ENCODE measurements around the gene CCL21. TPM values are rescaled to one million over a fixed set of nuclear protein-coding genes. Genes with fewer than 3 reads are reported as not detected.

CCL21 gene
- total RNA-seq, 2 experiments from 2014 or later: not detected

GRCh38 chr9:34694811-34695210, 15.1 kb downstream of the CCL21 start:
- no peak for DNase-seq
- ChIA-PET CTCF (no interaction called here), POLR2A (no interaction called here)

GRCh38 chr9:34693560-34693959, 16.4 kb downstream of the CCL21 start:
- no peaks in the 10 kb centered on the region for H3K4me1 Mint-ChIP-seq
- ChIA-PET POLR2A (no interaction called here), CTCF (interaction anchor here (0.6 kb wide), 1 partner anchor 9 kb away, joined by 3 read pairs; no protein-coding TSS in a partner anchor)
- DNase-seq: no peak
- no peak overlapping the region for H3K4me3 Mint-ChIP-seq
- no peaks in the 10 kb centered on the region for H3K9me3 Mint-ChIP-seq
- H3K27ac Mint-ChIP-seq: no peak overlapping the region
- no peaks in the 10 kb centered on the region for H3K36me3 Mint-ChIP-seq (ENCODE audit: low read depth)
- peaks cover 2% of the 10 kb centered on the region for H3K27me3 Mint-ChIP-seq

More at GRCh38 chr9:34694811-34695210, 15.1 kb downstream of the CCL21 start:
- H3K9me3 Mint-ChIP-seq: no peaks in the 10 kb centered on the region
- H3K4me3 Mint-ChIP-seq: no peak overlapping the region
- no peak overlapping the region for H3K27ac Mint-ChIP-seq
- no peaks in the 10 kb centered on the region for H3K4me1 Mint-ChIP-seq
- H3K36me3 Mint-ChIP-seq (ENCODE audit: low read depth): no peaks in the 10 kb centered on the region
- H3K27me3 Mint-ChIP-seq: peaks cover 9% of the 10 kb centered on the region

GRCh38 chr9:34691936-34692315, 18.0 kb downstream of the CCL21 start:
- Mint-ChIP-seq H3K36me3 (ENCODE audit: low read depth) (no peaks in the 10 kb centered on the region), H3K27ac (no peak overlapping the region), H3K27me3 (no peaks in the 10 kb centered on the region), H3K4me3 (no peak overlapping the region), H3K4me1 (no peaks in the 10 kb centered on the region), H3K9me3 (no peaks in the 10 kb centered on the region)
- CTCF ChIA-PET: interaction anchor here (0.9 to 1.2 kb wide), 2 partner anchors 9 to 11 kb away, joined by 3 to 5 read pairs; no protein-coding TSS in a partner anchor
- POLR2A ChIA-PET: no interaction called here
- no peak for DNase-seq

DNA sequence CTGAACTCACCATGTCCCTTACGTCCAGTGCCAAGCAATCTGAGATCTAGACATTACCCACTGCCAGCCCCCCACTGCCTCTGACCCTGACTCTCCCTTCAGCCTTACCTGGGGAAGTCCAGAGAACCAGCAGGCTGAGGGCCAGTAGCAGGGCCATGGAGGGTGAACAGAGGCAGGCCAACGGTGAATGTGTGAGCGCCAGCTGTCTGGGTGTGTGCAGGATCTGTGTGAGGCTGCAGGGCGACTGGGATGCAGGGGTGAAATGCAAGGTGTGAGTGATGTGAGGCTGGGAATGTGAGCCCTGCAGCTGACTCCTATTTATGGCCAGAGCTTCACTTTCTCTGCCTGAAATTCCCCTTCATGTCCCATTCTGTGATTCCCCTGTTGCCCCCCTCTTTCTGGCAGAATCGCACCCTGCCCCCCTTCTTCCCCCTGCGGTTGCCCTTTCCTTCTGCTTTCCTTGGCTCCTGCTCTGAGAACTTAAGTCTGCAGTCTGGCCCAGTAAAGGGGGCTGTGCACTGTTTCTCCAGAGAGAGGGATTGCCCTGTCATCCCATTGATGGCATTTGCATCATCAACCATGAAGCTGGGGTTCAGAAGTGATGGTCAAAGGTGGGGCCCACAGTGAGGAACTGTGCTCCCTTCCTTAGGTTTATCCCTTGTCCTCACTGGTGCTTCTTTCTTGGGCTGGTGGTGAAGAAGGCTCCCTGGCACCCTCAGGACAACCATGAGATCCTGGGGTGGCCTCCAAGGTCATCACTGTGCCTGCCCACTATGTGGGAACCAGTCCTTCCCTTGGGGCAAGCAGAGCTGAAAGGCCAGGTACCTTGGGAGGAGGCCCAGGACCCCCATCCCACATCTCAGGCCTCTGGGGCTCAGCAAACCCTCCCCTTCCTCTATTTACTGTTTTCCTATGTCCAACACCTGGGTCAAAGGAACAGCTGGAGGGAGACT, 18.7 kb downstream of the CCL21 start, which contains the start of gene CCL19:
CCL19 (minus strand) TSS at position 294 of the 953 bp plus-strand sequence; CDS start at position 157, 137 bp downstream.
- CTCF ChIA-PET: interaction anchor here (0.9 to 1.2 kb wide), 2 partner anchors 9 to 11 kb away, joined by 3 to 5 read pairs; no protein-coding TSS in a partner anchor
- no peak within 1 kb of the TSS for H3K4me3 Mint-ChIP-seq
- H3K36me3 Mint-ChIP-seq (ENCODE audit: low read depth): no peaks in the 10 kb centered on the region
- POLR2A ChIA-PET: no interaction called here
- H3K4me1 Mint-ChIP-seq: no peaks in the 10 kb centered on the region
- H3K27ac Mint-ChIP-seq: no peak within 1 kb of the TSS
- no peaks in the 10 kb centered on the region for H3K27me3 Mint-ChIP-seq
- H3K9me3 Mint-ChIP-seq: no peaks in the 10 kb centered on the region
- DNase-seq: no peak

- ChIA-PET CTCF (no interaction called here), POLR2A (no interaction called here)
- no peak for DNase-seq
- Mint-ChIP-seq H3K27ac (no peak overlapping the region), H3K9me3 (no peaks in the 10 kb centered on the region), H3K27me3 (no peaks in the 10 kb centered on the region), H3K36me3 (ENCODE audit: low read depth) (no peaks in the 10 kb centered on the region), H3K4me3 (no peak overlapping the region), H3K4me1 (peaks cover 6% of the 10 kb centered on the region)
These were observed 20.4 kb downstream of the CCL21 start for GRCh38 chr9:34689512-34689911.

DNA sequence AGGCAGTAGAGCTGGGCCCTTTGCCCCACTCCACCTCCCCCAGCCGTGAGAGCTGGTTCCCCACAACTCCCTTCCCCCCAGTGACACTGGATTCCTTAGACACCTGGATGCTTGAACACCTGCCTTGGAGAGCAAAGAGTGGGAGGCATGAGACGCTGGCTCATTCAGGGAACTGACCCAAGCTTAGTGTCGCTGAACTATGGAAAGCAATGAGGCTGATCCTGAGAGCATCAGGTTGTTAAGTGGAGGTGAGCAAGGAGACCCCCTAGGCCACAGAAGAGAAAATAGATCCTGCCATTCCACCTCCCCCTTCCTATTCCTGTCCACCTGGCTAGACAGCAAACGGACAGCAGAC, 20.8 kb downstream of the CCL21 start:
- Mint-ChIP-seq H3K4me1 (peaks cover 7% of the 10 kb centered on the region), H3K36me3 (ENCODE audit: low read depth) (no peaks in the 10 kb centered on the region)
- CTCF ChIA-PET: no interaction called here

GRCh38 chr9:34688329-34689115, 21.4 kb downstream of the CCL21 start:
- Mint-ChIP-seq H3K9me3 (no peaks in the 10 kb centered on the region), H3K27ac (no peak overlapping the region), H3K4me3 (no peak overlapping the region), H3K27me3 (no peaks in the 10 kb centered on the region), H3K4me1 (peaks cover 10% of the 10 kb centered on the region), H3K36me3 (ENCODE audit: low read depth) (no peaks in the 10 kb centered on the region)
- CTCF ChIA-PET: no interaction called here
- DNase-seq: no peak
- POLR2A ChIA-PET: no interaction called here

More for the DNA sequence above, 20.8 kb downstream of the CCL21 start:
- Mint-ChIP-seq H3K27ac (no peak overlapping the region), H3K27me3 (no peaks in the 10 kb centered on the region), H3K4me3 (no peak overlapping the region), H3K9me3 (no peaks in the 10 kb centered on the region)
- DNase-seq: no peak
- POLR2A ChIA-PET: no interaction called here

DNA sequence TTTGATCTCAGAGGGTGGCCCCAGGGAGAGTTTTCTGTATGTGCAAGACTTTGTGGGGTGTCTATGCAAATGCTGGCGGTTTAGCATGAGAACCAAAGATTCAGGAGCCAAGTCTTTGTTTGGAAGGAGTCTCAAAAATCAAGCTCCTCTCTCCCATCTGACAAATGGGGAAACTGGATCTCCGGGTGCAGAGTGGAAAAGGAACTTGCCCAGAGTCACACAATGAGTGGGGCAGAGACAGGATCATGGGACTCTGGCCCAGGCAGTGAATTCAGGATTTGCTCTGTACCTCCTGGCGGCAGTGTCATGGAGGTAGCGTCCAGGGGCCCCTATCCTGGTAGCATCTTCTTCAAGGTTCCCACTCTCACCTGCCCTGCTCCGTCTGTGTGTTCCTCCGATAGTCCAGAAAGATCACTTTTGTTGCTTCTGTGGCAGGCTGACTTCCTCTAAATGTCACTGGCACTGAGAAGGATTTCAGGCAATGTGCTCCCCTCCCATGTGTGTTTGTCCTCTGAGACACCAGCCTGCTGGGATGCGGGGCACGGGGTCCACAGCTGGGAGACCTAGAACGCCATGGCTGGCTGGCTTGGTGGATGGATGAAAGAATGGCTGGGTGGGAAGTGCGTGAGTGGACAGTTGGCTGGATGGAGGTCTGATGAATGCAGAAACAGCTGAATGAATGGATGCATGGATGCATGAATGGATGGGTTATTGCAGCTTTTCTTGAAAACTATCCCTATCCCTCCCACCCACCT, 22.5 kb downstream of the CCL21 start:
- Mint-ChIP-seq H3K4me3 (no peak overlapping the region), H3K27ac (no peak overlapping the region), H3K9me3 (no peaks in the 10 kb centered on the region), H3K36me3 (ENCODE audit: low read depth) (no peaks in the 10 kb centered on the region), H3K27me3 (no peaks in the 10 kb centered on the region), H3K4me1 (peaks cover 10% of the 10 kb centered on the region)
- no peak for DNase-seq
- CTCF ChIA-PET: interaction anchor here (0.9 kb wide), 1 partner anchor 297 kb away, joined by 3 read pairs; no protein-coding TSS in a partner anchor
- POLR2A ChIA-PET: interaction anchor here (0.9 kb wide), 1 partner anchor 28 kb away, joined by 3 read pairs; no protein-coding TSS in a partner anchor

GRCh38 chr9:34686732-34687131, 23.2 kb downstream of the CCL21 start:
- ChIA-PET POLR2A (interaction anchor here (0.9 kb wide), 1 partner anchor 29 kb away, joined by 3 read pairs; no protein-coding TSS in a partner anchor), CTCF (interaction anchor here (0.9 to 1.9 kb wide), 3 partner anchors 12 to 297 kb away, joined by 3 to 7 read pairs (median 4); no protein-coding TSS in a partner anchor)
- Mint-ChIP-seq H3K4me1 (peaks cover 10% of the 10 kb centered on the region), H3K27ac (no peak overlapping the region), H3K36me3 (ENCODE audit: low read depth) (no peaks in the 10 kb centered on the region), H3K27me3 (no peaks in the 10 kb centered on the region), H3K9me3 (no peaks in the 10 kb centered on the region), H3K4me3 (no peak overlapping the region)
- no peak for DNase-seq

DNA sequence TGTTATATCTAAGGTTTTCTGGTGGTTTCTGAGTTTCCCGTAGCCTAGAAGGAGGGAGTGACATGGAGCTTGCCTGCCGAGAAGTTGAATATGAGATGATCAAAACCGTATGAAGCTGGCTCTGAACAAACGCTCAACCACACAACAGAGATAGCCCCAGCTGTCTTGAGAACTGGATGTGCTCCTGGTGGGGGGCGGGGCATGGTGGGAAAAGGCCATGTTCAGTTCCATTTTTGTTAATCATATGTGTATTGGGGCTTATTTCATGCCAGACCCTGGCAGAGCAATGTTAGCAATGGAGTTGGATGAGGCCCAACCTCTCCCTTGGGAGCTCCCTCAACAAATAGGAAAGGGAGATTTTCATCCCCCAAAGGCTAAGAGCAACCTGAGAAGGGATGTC, 23.7 kb downstream of the CCL21 start:
- Mint-ChIP-seq H3K9me3 (no peaks in the 10 kb centered on the region), H3K27ac (no peak overlapping the region), H3K4me1 (peaks cover 10% of the 10 kb centered on the region), H3K27me3 (no peaks in the 10 kb centered on the region), H3K4me3 (no peak overlapping the region), H3K36me3 (ENCODE audit: low read depth) (peaks cover under 1% of the 10 kb centered on the region)
- ChIA-PET POLR2A (no interaction called here), CTCF (interaction anchor here (1.3 to 1.9 kb wide), 2 partner anchors 12 to 16 kb away, joined by 4 to 7 read pairs; no protein-coding TSS in a partner anchor)
- DNase-seq: no peak

DNA sequence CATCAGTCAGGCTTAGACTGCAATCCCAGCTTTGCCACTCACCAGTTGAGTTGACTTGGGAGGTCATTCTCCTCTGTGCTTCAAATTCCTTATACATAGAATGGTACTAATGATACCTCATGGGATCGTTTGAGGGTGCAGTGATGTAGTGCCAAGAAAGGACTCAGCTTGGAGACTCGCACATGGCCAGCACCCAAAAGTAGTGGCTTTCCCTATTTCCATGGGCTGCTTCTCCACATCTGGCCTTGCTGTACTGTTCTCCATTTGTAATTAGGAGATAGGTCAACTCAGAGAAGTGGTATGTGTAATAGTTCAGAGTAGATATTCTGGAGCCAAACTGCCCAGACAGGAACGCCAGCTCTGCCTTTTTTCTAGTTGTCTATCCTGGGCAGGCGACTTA, 24.3 kb downstream of the CCL21 start:
- Mint-ChIP-seq H3K36me3 (ENCODE audit: low read depth) (peaks cover 6% of the 10 kb centered on the region), H3K4me1 (peaks cover 10% of the 10 kb centered on the region), H3K4me3 (no peak overlapping the region), H3K9me3 (no peaks in the 10 kb centered on the region), H3K27me3 (no peaks in the 10 kb centered on the region), H3K27ac (no peak overlapping the region)
- POLR2A ChIA-PET: no interaction called here
- CTCF ChIA-PET: interaction anchor here (0.6 to 1.9 kb wide), 3 partner anchors 13 to 214 kb away, joined by 4 to 7 read pairs (median 4); no protein-coding TSS in a partner anchor
- no peak for DNase-seq

- Mint-ChIP-seq H3K27ac (no peak overlapping the region), H3K27me3 (no peaks in the 10 kb centered on the region), H3K9me3 (no peaks in the 10 kb centered on the region), H3K4me1 (peaks cover 10% of the 10 kb centered on the region), H3K4me3 (no peak overlapping the region), H3K36me3 (ENCODE audit: low read depth) (peaks cover 6% of the 10 kb centered on the region)
- DNase-seq: no peak
- ChIA-PET CTCF (no interaction called here), POLR2A (no interaction called here)
These were observed 25.1 kb downstream of the CCL21 start for GRCh38 chr9:34684816-34685215.

Data from activated CD4-positive, alpha-beta memory T cell treated with anti-CD3 and anti-CD28 coated beads, Interleukin-2, amount 10 ng/mL, durations not matched to agents 7 days and 5 days (primary cell).